Mucosa of descending colon (tissue), 3 donors: ENCODE results near the gene NELL1. TPM values are rescaled to one million over a fixed set of nuclear protein-coding genes. Genes with fewer than 3 reads are reported as not detected.

Experiments
- ATAC-seq: fragments of 200-7000 bp; cut with Tn5 transposase; one replicate; pipeline ENCODE4 v1.9.1; 2020; ENCODE audit warnings: mild to moderate bottlenecking, moderate library complexity
- DNase-seq, 3 donors: peaks; one replicate each; pipeline ENCODE4 v3.0.0-alpha.2; 2020
- H3K36me3 ChIP-seq: fragments of 200-600 bp; one replicate; pipeline ENCODE4 v1.8.0; 2021; ENCODE audit warnings: low read depth, mild to moderate bottlenecking
- H3K4me1 ChIP-seq: fragments of 200-600 bp; one replicate; pipeline ENCODE4 v1.8.0; 2021; ENCODE audit warnings: low read depth, mild to moderate bottlenecking
- H3K4me3 ChIP-seq: fragments of 200-600 bp; one replicate; pipeline ENCODE4 v1.8.0; 2021; ENCODE audit warnings: mild to moderate bottlenecking
- H3K9me3 ChIP-seq: fragments of 200-600 bp; one replicate; pipeline ENCODE4 v1.8.0; 2021; ENCODE audit warnings: mild to moderate bottlenecking
- CTCF ChIP-seq: fragments of 200-600 bp; IDR thresholded peaks from one replicate; pipeline ENCODE4 v1.8.0; 2022; ENCODE audit warnings: antibody characterized with exemption, mild to moderate bottlenecking
- intact Hi-C, 2 donors: fragments of 100-400 bp; cut with DNase I in 1 of 2; cut with micrococcal nuclease in 1 of 2; formaldehyde crosslinking; loops; one replicate each; pipeline versions ENCODE4 v1.11.0 to v1.11.1; 2022; cut with DNase I, micrococcal nuclease
- total RNA-seq, 3 donors: library from RNA; stranded (reverse); fragmentation: NEBNext Ultra II Directional in 2 of 3; extraction: Animal tissue kit (Norgen Biotek cat#: 25700) in 2 of 3; gene quantifications; one replicate each; pipeline versions ENCODE4 v1.2.1 to v1.2.4, GENCODE V29; 2021 to 2023
- donor health status: DM: no; HTN: no; CAD: no; lungs with moderate emphysema.
- donor health status: DM: no; HTN: no; CAD: no.
- donor health status: DM: no; HTN: yes; CAD: no.

The NELL1 gene
- total RNA-seq, 3 donors from 2014 or later = 0.20 to 0.73 (median 0.31) TPM

- intact Hi-C loops = no loop called here
- Histone ChIP-seq H3K36me3 (no peaks in the 10 kb centered on the region), H3K9me3 (peaks cover 25% of the 10 kb centered on the region), H3K4me3 (no peak overlapping the region), H3K4me1 (no peaks in the 10 kb centered on the region)
- TF ChIP-seq CTCF = no peak
- ATAC-seq (no peak), DNase-seq (no peak)
Measured at GRCh38 chr11:21105196-21105917, 436.0 kb downstream of the NELL1 start.

- Histone ChIP-seq H3K4me1 (no peaks in the 10 kb centered on the region), H3K4me3 (no peak overlapping the region), H3K36me3 (no peaks in the 10 kb centered on the region), H3K9me3 (peaks cover 11% of the 10 kb centered on the region)
- ATAC-seq (no peak), DNase-seq (peak in 1 of 3 donors; percentile 5)
- no peak for TF ChIP-seq CTCF
- intact Hi-C loops = no loop called here
Measured at GRCh38 chr11:21109341-21109740, 440.0 kb downstream of the NELL1 start.

- intact Hi-C loops = no loop called here
- Histone ChIP-seq H3K4me3 (no peak overlapping the region), H3K9me3 (peaks cover 8% of the 10 kb centered on the region), H3K36me3 (no peaks in the 10 kb centered on the region), H3K4me1 (no peaks in the 10 kb centered on the region)
- DNase-seq (no peak), ATAC-seq (no peak)
- TF ChIP-seq CTCF = no peak
Measured at GRCh38 chr11:21110415-21110814, 441.0 kb downstream of the NELL1 start.

- no peak overlapping the region for H3K4me3 ChIP-seq
- intact Hi-C loops = no loop called here
- no peaks in the 10 kb centered on the region for H3K36me3 ChIP-seq
- DNase-seq (no peak), ATAC-seq (no peak)
- H3K4me1 ChIP-seq = no peaks in the 10 kb centered on the region
- peaks cover 7% of the 10 kb centered on the region for H3K9me3 ChIP-seq
- no peak for TF ChIP-seq CTCF
Measured at GRCh38 chr11:21113876-21114275, 444.5 kb downstream of the NELL1 start.

GRCh38 chr11:21116009-21116408 lies 446.6 kb downstream of the NELL1 start:
- Histone ChIP-seq H3K4me3 (no peak overlapping the region), H3K36me3 (no peaks in the 10 kb centered on the region), H3K4me1 (no peaks in the 10 kb centered on the region), H3K9me3 (peaks cover 12% of the 10 kb centered on the region)
- ATAC-seq = peak; percentile 73
- intact Hi-C loops = no loop called here
- DNase-seq = peak in 1 of 3 donors; percentile 7
- TF ChIP-seq CTCF = no peak
